HepG2 (cell line): ENCODE data around the gene HOXC9. TPM values are rescaled to one million over a fixed set of nuclear protein-coding genes. Genes with fewer than 3 reads are reported as not detected.

Source experiments
- ATAC-seq: fragments of 200-7000 bp; cut with Tn5 transposase; 3 replicates; pipeline ENCODE4 v1.9.1; 2020; ENCODE audit warnings: mild to moderate bottlenecking, moderate library complexity
- BruUV-seq: library from RNA; stranded (reverse); fragments of 400-500 nt; replicated peaks from 2 replicates; lab custom pipeline; 2021; lab: Mats Ljungman, UMichigan
- CTCF ChIA-PET: fragments of 300-600 bp; formaldehyde crosslinking; extraction: SDS; loops from one replicate; lab custom pipeline; 2021; ENCODE audit warnings: low total read pairs, inconsistent platforms, low intra/inter-chr PET ratio; lab: Yijun Ruan, JAX
- POLR2A ChIA-PET: fragments of 350-600 bp; sonication (Branson Sonifier 250); formaldehyde crosslinking; loops from one replicate; lab custom pipeline; 2020; ENCODE audit warnings: antibody characterized with exemption, inconsistent platforms; lab: Yijun Ruan, JAX
- DNase-seq: peaks from one replicate; pipeline ENCODE4 v3.0.0-alpha.2; 2015; ENCODE audit warnings: low spot score
- FAIRE-seq: peaks from 3 replicates; lab custom pipeline; 2011; peaks lifted over from hg19 to GRCh38; lab: Jason Lieb, UNC
- H2AFZ ChIP-seq: one replicate; pipeline ENCODE4 v1.6.1; 2011; ENCODE audit warnings: low read length, inconsistent platforms
- H3K27ac ChIP-seq: fragments of 300-600 bp; 3 replicates; pipeline ENCODE4 v1.8.0; 2011; ENCODE audit warnings: mixed run types, mild to moderate bottlenecking, mixed read lengths, low read length, inconsistent platforms; ENCODE audit not compliant: insufficient read depth; ENCODE audit errors: extremely low read length
- H3K27me3 ChIP-seq, 2 experiments: fragments of 200-600 bp in 1 of 2; 2 replicates in 1 of 2; 3 replicates in 1 of 2; pipeline versions ENCODE4 v1.6.0 to v1.8.0; 2011; ENCODE audit warnings: low read length in 2 of 2, mild to moderate bottlenecking in 2 of 2, moderate library complexity in 2 of 2, inconsistent platforms in 1 of 2; ENCODE audit not compliant: insufficient read depth in 2 of 2, control insufficient read depth in 1 of 2
- H3K36me3 ChIP-seq, 2 experiments: fragments of 200-600 bp in 1 of 2; replicated peaks in 1 of 2; 2 replicates in 1 of 2; 3 replicates in 1 of 2; pipeline versions ENCODE4 v1.5.1 to v1.8.0; 2011; ENCODE audit warnings: low read length in 2 of 2, inconsistent platforms in 1 of 2; ENCODE audit not compliant: insufficient read depth in 2 of 2, control insufficient read depth in 1 of 2
- H3K4me1 ChIP-seq: 2 replicates; pipeline ENCODE4 v1.5.1; 2012; ENCODE audit warnings: low read length, inconsistent platforms; ENCODE audit not compliant: insufficient read depth
- H3K4me2 ChIP-seq: 2 replicates; pipeline ENCODE4 v1.6.0; 2011; ENCODE audit warnings: low read depth, low read length, inconsistent platforms
- H3K4me3 ChIP-seq, 3 experiments: fragments of 200-600 bp in 1 of 3; sonication (generic), shearing (Covaris generic) in 1 of 3; replicated peaks in 1 of 3; 2 replicates each; pipeline ENCODE4 v1.5.1; 2011 to 2016; ENCODE audit warnings: low read length in 3 of 3, inconsistent platforms in 2 of 3, low read depth in 2 of 3, mild to moderate bottlenecking in 2 of 3, control low read depth in 1 of 3, mixed read lengths in 1 of 3; ENCODE audit not compliant: insufficient read depth in 1 of 3
- H3K79me2 ChIP-seq: one replicate; pipeline ENCODE4 v1.6.1; 2011; ENCODE audit warnings: low read length, inconsistent platforms; ENCODE audit not compliant: insufficient read depth
- H3K9ac ChIP-seq: 2 replicates; pipeline ENCODE4 v1.6.0; 2011; ENCODE audit warnings: mild to moderate bottlenecking, low read depth, low read length, inconsistent platforms; ENCODE audit not compliant: insufficient read depth
- H3K9me3 ChIP-seq: 2 replicates; pipeline ENCODE4 v1.5.1; 2012; ENCODE audit warnings: mild to moderate bottlenecking, low read length
- H4K20me1 ChIP-seq: 2 replicates; pipeline ENCODE4 v1.6.0; 2011; ENCODE audit warnings: inconsistent platforms, mild to moderate bottlenecking, low read length, moderate library complexity; ENCODE audit not compliant: insufficient read depth
- AHR ChIP-seq: IDR thresholded peaks from 2 replicates; pipeline ENCODE4 v1.6.1; 2018; ENCODE audit warnings: missing genetic modification reagents, missing compliant biosample characterization
- HMG20A ChIP-seq: IDR thresholded peaks from 2 replicates; pipeline ENCODE4 v1.6.1; 2016; ENCODE audit warnings: borderline replicate concordance
- NR2C2 ChIP-seq: sonication (generic); formaldehyde crosslinking; IDR thresholded peaks from 2 replicates; pipeline ENCODE4 v1.4.0; 2020; ENCODE audit warnings: missing genetic modification reagents, mild to moderate bottlenecking, moderate library complexity, borderline replicate concordance
- NR2F1 ChIP-seq, 2 experiments: fragments of 450-650 bp in 1 of 2; formaldehyde crosslinking in 1 of 2; IDR thresholded peaks; 2 replicates each; pipeline versions ENCODE4 v1.5.0 to v1.6.1; 2016 to 2020; ENCODE audit warnings: mild to moderate bottlenecking in 1 of 2, missing compliant biosample characterization in 1 of 2, missing genetic modification reagents in 1 of 2, moderate library complexity in 1 of 2
- SMYD3 ChIP-seq: sonication (generic); formaldehyde crosslinking; IDR thresholded peaks from 2 replicates; pipeline ENCODE4 v1.8.1; 2023; ENCODE audit warnings: mild to moderate bottlenecking, missing genetic modification reagents
- ZFP90 ChIP-seq: sonication (generic); formaldehyde crosslinking; IDR thresholded peaks from 2 replicates; pipeline ENCODE4 v1.8.0; 2022; ENCODE audit warnings: missing genetic modification reagents, mild to moderate bottlenecking, inconsistent platforms, borderline replicate concordance
- ZNF138 ChIP-seq: sonication (generic); formaldehyde crosslinking; IDR thresholded peaks from 2 replicates; pipeline ENCODE4 v1.5.0; 2020; ENCODE audit warnings: mild to moderate bottlenecking, low read depth, missing genetic modification reagents
- ZNF567 ChIP-seq: sonication (generic); formaldehyde crosslinking; IDR thresholded peaks from 2 replicates; pipeline ENCODE4 v1.8.1; 2023; ENCODE audit warnings: mild to moderate bottlenecking, missing genetic modification reagents, borderline replicate concordance
- WGBS: methylation state at CpG from one replicate; pipeline ENCODE4 v1.1.6; 2017; ENCODE audit warnings: low lambda C conversion rate; 5-methylcytosine and 5-hydroxymethylcytosine counted together
- in situ Hi-C: cut with HindIII; loops from 2 replicates; pipeline ENCODE4 v1.10.0; 2017; ENCODE audit warnings: low pct_unique_long_range_greater_than_20kb; ENCODE audit not compliant: extremely low pct_ligation_motif_present
- intact Hi-C: fragments of 100-400 bp; cut with micrococcal nuclease; formaldehyde crosslinking; loops from one replicate; pipeline ENCODE4 v1.10.0; 2022; ENCODE audit not compliant: unreplicated experiment
- microRNA counts: library from miRNA; unstranded; fragments of <30 nt; microRNA quantifications from one replicate; lab custom pipeline; 2015
- microRNA-seq: library from miRNA; unstranded; fragments of <30 nt; microRNA quantifications from one replicate; pipeline ENCODE4, GENCODE V29; 2020
- polyA plus RNA-seq, 8 experiments: library from polyadenylated mRNA; depleted of rRNA in 3 of 8; stranded (reverse) in 7 of 8; unstranded in 1 of 8; fragments of >200 nt; fragmentation: Illumina TruSeq in 4 of 8; extraction: Trizol in 4 of 8; gene quantifications; 2 replicates each; pipeline versions ENCODE4 v1.2.1 to v1.2.3, GENCODE V29; 2011 to 2016; ENCODE audit warnings: low read depth in 4 of 8, missing spikeins in 1 of 8, mixed read lengths in 1 of 8; ENCODE audit not compliant: insufficient read depth in 1 of 8
- small RNA-seq, 3 experiments: library from RNA; depleted of rRNA; stranded (forward); fragments of <200 nt; gene quantifications; one replicate each; pipeline ENCODE3, GENCODE V24; 2012; ENCODE audit warnings: low read depth in 2 of 3, low replicate concordance in 1 of 3; ENCODE audit not compliant: insufficient read length in 3 of 3, insufficient read depth in 2 of 3
- total RNA-seq, 5 experiments: library from RNA; depleted of rRNA; stranded (reverse); fragments of >200 nt; fragmentation: Illumina TruSeq; extraction: Trizol; gene quantifications; 2 replicates each; pipeline ENCODE4 v1.2.3, GENCODE V29; 2016; ENCODE audit warnings: low read depth in 1 of 5

The HOXC9 gene
- total and polyA plus RNA-seq, 2 of the 13 experiments (the other 11 are each of a cell fraction or from before 2014, with no cell fraction given) = 0.11 to 1.1 TPM

- no peaks in the 10 kb centered on the region for H3K9me3 ChIP-seq
- no peak for TF ChIP-seq NR2C2
- no peak for TF ChIP-seq ZFP90 (CRISPR knock-in tag)
- no peak for TF ChIP-seq SMYD3
- no peak for TF ChIP-seq AHR
- TF ChIP-seq HMG20A (CRISPR knock-in tag) = no peak
- no peak for TF ChIP-seq NR2F1 (CRISPR knock-in tag; IDR thresholded peaks at IDR 0.05)
- TF ChIP-seq ZNF138 (CRISPR knock-in tag) = no peak
- no peak for TF ChIP-seq ZNF567 (CRISPR knock-in tag)
- no peak overlapping the region for H3K9ac ChIP-seq
- ATAC-seq (no peak), FAIRE-seq (no peak), DNase-seq (no peak)
- no peaks in the 10 kb centered on the region for H3K79me2 ChIP-seq
- intact Hi-C loops (no loop called here), in situ Hi-C loops (no loop called here)
- no peak overlapping the region for H3K27ac ChIP-seq
- H2AFZ ChIP-seq = no peak overlapping the region
- no peaks in the 10 kb centered on the region for H4K20me1 ChIP-seq
- H3K4me1 ChIP-seq = no peaks in the 10 kb centered on the region
- no TSS peak for BruUV-seq
- ChIA-PET POLR2A (no interaction called here), CTCF (no interaction called here)
- H3K4me2 ChIP-seq = no peak overlapping the region
- H3K27me3 ChIP-seq = peaks cover 8 to 68% of the 10 kb centered on the region in 2 experiments; a peak in 4 of 5 replicates
- no peaks in the 10 kb centered on the region for H3K36me3 ChIP-seq
- no peak overlapping the region for H3K4me3 ChIP-seq
- WGBS = 49% methylated on average over 9 of the region's 10 CpGs
Observed at GRCh38 chr12:54052438-54053002, 52.6 kb downstream of the HOXC9 start.

MicroRNA genes within 50 kb of the gene (microRNA counts, 767-probe panel; counts per million panel counts)
- microRNA hsa-miR-196a-5p (lab: Ali Mortazavi, UCI) (not detected), microRNA hsa-miR-615-3p (lab: Ali Mortazavi, UCI) (not detected), microRNA hsa-miR-615-5p (lab: Ali Mortazavi, UCI) (not detected)

Small RNA genes lying within 50 kb of the gene (microRNA-seq; reads per million reads assigned to microRNA genes)
- gene MIR196A2 (1.5 reads per million), gene MIR615 (1.4 reads per million)

Small RNA genes lying within 50 kb of the gene (small RNA-seq; reads per million reads assigned to genes)
- gene AC012531.3 (0 reads per million in 3 experiments), gene AC012531.4 (0 reads per million in 3 experiments), gene HOXC5 (0 reads per million in 3 experiments), gene MIR196A2 (0 reads per million in 3 experiments), gene MIR615 (0 to 0.33 (median 0) reads per million in 3 experiments), gene RF01905 (0 reads per million in 3 experiments), gene RF01906 (0 reads per million in 3 experiments)

Other genes starting within 250 kb of the HOXC9 start
- gene CISTR, start 248.2 kb upstream of the HOXC9 start, total RNA-seq (2016; rRNA removed; fragmentation: Illumina TruSeq; extraction: Trizol) = not detected in 2 replicates
- gene CISTR, start 248.2 kb upstream of the HOXC9 start, polyA plus RNA-seq (2011; rRNA removed) = not detected in 2 replicates
- 0.07 TPM in 2 replicates for gene HOXC13, start 61.3 kb upstream of the HOXC9 start, total RNA-seq (2016; rRNA removed; fragmentation: Illumina TruSeq; extraction: Trizol)
- not detected in 2 replicates for gene HOXC13, start 61.3 kb upstream of the HOXC9 start, polyA plus RNA-seq (2011; rRNA removed)
- gene HOXC12, start 45.3 kb upstream of the HOXC9 start, total RNA-seq (2016; rRNA removed; fragmentation: Illumina TruSeq; extraction: Trizol) = not detected in 2 replicates
- gene HOXC12, start 45.3 kb upstream of the HOXC9 start, polyA plus RNA-seq (2011; rRNA removed) = not detected in 2 replicates
- not detected in 2 replicates for gene HOXC11, start 27.0 kb upstream of the HOXC9 start, total RNA-seq (2016; rRNA removed; fragmentation: Illumina TruSeq; extraction: Trizol)
- not detected in 2 replicates for gene HOXC11, start 27.0 kb upstream of the HOXC9 start, polyA plus RNA-seq (2011; rRNA removed)
- not detected in 2 replicates for gene HOTAIR, start 25.2 kb upstream of the HOXC9 start, total RNA-seq (2016; rRNA removed; fragmentation: Illumina TruSeq; extraction: Trizol)
- gene HOTAIR, start 25.2 kb upstream of the HOXC9 start, polyA plus RNA-seq (2011; rRNA removed) = not detected in 2 replicates
- gene HOXC10, start 15.0 kb upstream of the HOXC9 start, total RNA-seq (2016; rRNA removed; fragmentation: Illumina TruSeq; extraction: Trizol) = not detected in 2 replicates
- gene HOXC10, start 15.0 kb upstream of the HOXC9 start, polyA plus RNA-seq (2011; rRNA removed) = not detected in 2 replicates
- not detected in 2 replicates for gene HOXC8, start 8.8 kb downstream of the HOXC9 start, total RNA-seq (2016; rRNA removed; fragmentation: Illumina TruSeq; extraction: Trizol)
- 0.04 TPM in 1 of 2 replicates, not detected in the other for gene HOXC8, start 8.8 kb downstream of the HOXC9 start, polyA plus RNA-seq (2011; rRNA removed)
- not detected in 2 replicates for gene HOXC6, start 28.3 kb downstream of the HOXC9 start, total RNA-seq (2016; rRNA removed; fragmentation: Illumina TruSeq; extraction: Trizol)
- gene HOXC6, start 28.3 kb downstream of the HOXC9 start, polyA plus RNA-seq (2011; rRNA removed) = not detected in 2 replicates
- gene HOXC5, start 32.9 kb downstream of the HOXC9 start, total RNA-seq (2016; rRNA removed; fragmentation: Illumina TruSeq; extraction: Trizol) = not detected in 2 replicates
- gene HOXC5, start 32.9 kb downstream of the HOXC9 start, polyA plus RNA-seq (2011; rRNA removed) = not detected in 2 replicates
- not detected in 2 replicates for gene HOXC4, start 53.7 kb downstream of the HOXC9 start, total RNA-seq (2016; rRNA removed; fragmentation: Illumina TruSeq; extraction: Trizol)
- not detected in 2 replicates for gene HOXC4, start 53.7 kb downstream of the HOXC9 start, polyA plus RNA-seq (2011; rRNA removed)
- gene SMUG1, start 188.8 kb downstream of the HOXC9 start, total RNA-seq (2016; rRNA removed; fragmentation: Illumina TruSeq; extraction: Trizol) = 35.6 and 36.9 TPM in 2 replicates
- gene SMUG1, start 188.8 kb downstream of the HOXC9 start, polyA plus RNA-seq (2011; rRNA removed) = 31.9 and 36.1 TPM in 2 replicates